HepG2 (cell line): Measurements from ENCODE around the gene GPT2. TPM values are rescaled to one million over a fixed set of nuclear protein-coding genes. Genes with fewer than 3 reads are reported as not detected.

Source experiments
- GTF3A ChIP-seq: sonication (generic); formaldehyde crosslinking; conservative IDR thresholded peaks from 2 replicates; pipeline ENCODE4 v1.4.0; 2020; ENCODE audit warnings: mild to moderate bottlenecking, missing genetic modification reagents
- GZF1 ChIP-seq: sonication (generic); formaldehyde crosslinking; IDR thresholded peaks from 2 replicates; pipeline ENCODE4 v1.5.1; 2020; ENCODE audit warnings: mild to moderate bottlenecking, missing genetic modification reagents
- HMGXB3 ChIP-seq: sonication (generic); formaldehyde crosslinking; IDR thresholded peaks from 2 replicates; pipeline ENCODE4 v1.4.0; 2020; ENCODE audit warnings: missing genetic modification reagents, borderline replicate concordance
- LRRFIP1 ChIP-seq: sonication (generic); formaldehyde crosslinking; conservative IDR thresholded peaks from 2 replicates; pipeline ENCODE4 v1.4.0; 2020; ENCODE audit warnings: missing genetic modification reagents
- PHF5A ChIP-seq: IDR thresholded peaks from one replicate; pipeline ENCODE4 v1.6.1; 2018; ENCODE audit warnings: low read depth, missing genetic modification reagents; ENCODE audit not compliant: unreplicated experiment
- POLR2G ChIP-seq: fragments of 200-400 bp; formaldehyde crosslinking; IDR thresholded peaks from 2 replicates; pipeline ENCODE4 v1.6.1; 2018; ENCODE audit warnings: mild to moderate bottlenecking, low read depth, low read length, moderate library complexity
- RARA ChIP-seq: IDR thresholded peaks from 2 replicates; pipeline ENCODE4 v1.6.1; 2016; ENCODE audit warnings: missing genetic modification reagents, missing compliant biosample characterization
- SNAPC5 ChIP-seq: sonication (generic); formaldehyde crosslinking; IDR thresholded peaks from 2 replicates; pipeline ENCODE4 v1.8.1; 2023; ENCODE audit warnings: mild to moderate bottlenecking, missing genetic modification reagents, borderline replicate concordance
- ZNF121 ChIP-seq: sonication (generic); formaldehyde crosslinking; IDR thresholded peaks from 2 replicates; pipeline ENCODE4 v1.5.0; 2020; ENCODE audit warnings: mild to moderate bottlenecking, missing genetic modification reagents
- ZNF296 ChIP-seq: sonication (generic); formaldehyde crosslinking; conservative IDR thresholded peaks from 2 replicates; pipeline ENCODE4 v1.5.0; 2020; ENCODE audit warnings: mild to moderate bottlenecking, missing genetic modification reagents
- ZNF615 ChIP-seq: sonication (generic); formaldehyde crosslinking; IDR thresholded peaks from 2 replicates; pipeline ENCODE4 v1.5.0; 2020; ENCODE audit warnings: mild to moderate bottlenecking, missing genetic modification reagents, borderline replicate concordance
- polyA plus RNA-seq, 8 experiments: library from polyadenylated mRNA; depleted of rRNA in 3 of 8; stranded (reverse) in 7 of 8; unstranded in 1 of 8; fragments of >200 nt; fragmentation: Illumina TruSeq in 4 of 8; extraction: Trizol in 4 of 8; gene quantifications; 2 replicates each; pipeline versions ENCODE4 v1.2.1 to v1.2.3, GENCODE V29; 2011 to 2016; ENCODE audit warnings: low read depth in 4 of 8, missing spikeins in 1 of 8, mixed read lengths in 1 of 8; ENCODE audit not compliant: insufficient read depth in 1 of 8
- total RNA-seq, 5 experiments: library from RNA; depleted of rRNA; stranded (reverse); fragments of >200 nt; fragmentation: Illumina TruSeq; extraction: Trizol; gene quantifications; 2 replicates each; pipeline ENCODE4 v1.2.3, GENCODE V29; 2016; ENCODE audit warnings: low read depth in 1 of 5
- TF ChIP-seq, protein P1 (sequence below): sonication (generic); formaldehyde crosslinking; IDR thresholded peaks from 2 replicates; pipeline ENCODE4 v1.5.0; 2020; ENCODE audit warnings: mild to moderate bottlenecking, missing genetic modification reagents, borderline replicate concordance

The GPT2 gene
- total and polyA plus RNA-seq, 2 of the 13 experiments (the other 11 are each of a cell fraction or from before 2014, with no cell fraction given) = 138 to 267 TPM

- TF ChIP-seq, protein P1, sequence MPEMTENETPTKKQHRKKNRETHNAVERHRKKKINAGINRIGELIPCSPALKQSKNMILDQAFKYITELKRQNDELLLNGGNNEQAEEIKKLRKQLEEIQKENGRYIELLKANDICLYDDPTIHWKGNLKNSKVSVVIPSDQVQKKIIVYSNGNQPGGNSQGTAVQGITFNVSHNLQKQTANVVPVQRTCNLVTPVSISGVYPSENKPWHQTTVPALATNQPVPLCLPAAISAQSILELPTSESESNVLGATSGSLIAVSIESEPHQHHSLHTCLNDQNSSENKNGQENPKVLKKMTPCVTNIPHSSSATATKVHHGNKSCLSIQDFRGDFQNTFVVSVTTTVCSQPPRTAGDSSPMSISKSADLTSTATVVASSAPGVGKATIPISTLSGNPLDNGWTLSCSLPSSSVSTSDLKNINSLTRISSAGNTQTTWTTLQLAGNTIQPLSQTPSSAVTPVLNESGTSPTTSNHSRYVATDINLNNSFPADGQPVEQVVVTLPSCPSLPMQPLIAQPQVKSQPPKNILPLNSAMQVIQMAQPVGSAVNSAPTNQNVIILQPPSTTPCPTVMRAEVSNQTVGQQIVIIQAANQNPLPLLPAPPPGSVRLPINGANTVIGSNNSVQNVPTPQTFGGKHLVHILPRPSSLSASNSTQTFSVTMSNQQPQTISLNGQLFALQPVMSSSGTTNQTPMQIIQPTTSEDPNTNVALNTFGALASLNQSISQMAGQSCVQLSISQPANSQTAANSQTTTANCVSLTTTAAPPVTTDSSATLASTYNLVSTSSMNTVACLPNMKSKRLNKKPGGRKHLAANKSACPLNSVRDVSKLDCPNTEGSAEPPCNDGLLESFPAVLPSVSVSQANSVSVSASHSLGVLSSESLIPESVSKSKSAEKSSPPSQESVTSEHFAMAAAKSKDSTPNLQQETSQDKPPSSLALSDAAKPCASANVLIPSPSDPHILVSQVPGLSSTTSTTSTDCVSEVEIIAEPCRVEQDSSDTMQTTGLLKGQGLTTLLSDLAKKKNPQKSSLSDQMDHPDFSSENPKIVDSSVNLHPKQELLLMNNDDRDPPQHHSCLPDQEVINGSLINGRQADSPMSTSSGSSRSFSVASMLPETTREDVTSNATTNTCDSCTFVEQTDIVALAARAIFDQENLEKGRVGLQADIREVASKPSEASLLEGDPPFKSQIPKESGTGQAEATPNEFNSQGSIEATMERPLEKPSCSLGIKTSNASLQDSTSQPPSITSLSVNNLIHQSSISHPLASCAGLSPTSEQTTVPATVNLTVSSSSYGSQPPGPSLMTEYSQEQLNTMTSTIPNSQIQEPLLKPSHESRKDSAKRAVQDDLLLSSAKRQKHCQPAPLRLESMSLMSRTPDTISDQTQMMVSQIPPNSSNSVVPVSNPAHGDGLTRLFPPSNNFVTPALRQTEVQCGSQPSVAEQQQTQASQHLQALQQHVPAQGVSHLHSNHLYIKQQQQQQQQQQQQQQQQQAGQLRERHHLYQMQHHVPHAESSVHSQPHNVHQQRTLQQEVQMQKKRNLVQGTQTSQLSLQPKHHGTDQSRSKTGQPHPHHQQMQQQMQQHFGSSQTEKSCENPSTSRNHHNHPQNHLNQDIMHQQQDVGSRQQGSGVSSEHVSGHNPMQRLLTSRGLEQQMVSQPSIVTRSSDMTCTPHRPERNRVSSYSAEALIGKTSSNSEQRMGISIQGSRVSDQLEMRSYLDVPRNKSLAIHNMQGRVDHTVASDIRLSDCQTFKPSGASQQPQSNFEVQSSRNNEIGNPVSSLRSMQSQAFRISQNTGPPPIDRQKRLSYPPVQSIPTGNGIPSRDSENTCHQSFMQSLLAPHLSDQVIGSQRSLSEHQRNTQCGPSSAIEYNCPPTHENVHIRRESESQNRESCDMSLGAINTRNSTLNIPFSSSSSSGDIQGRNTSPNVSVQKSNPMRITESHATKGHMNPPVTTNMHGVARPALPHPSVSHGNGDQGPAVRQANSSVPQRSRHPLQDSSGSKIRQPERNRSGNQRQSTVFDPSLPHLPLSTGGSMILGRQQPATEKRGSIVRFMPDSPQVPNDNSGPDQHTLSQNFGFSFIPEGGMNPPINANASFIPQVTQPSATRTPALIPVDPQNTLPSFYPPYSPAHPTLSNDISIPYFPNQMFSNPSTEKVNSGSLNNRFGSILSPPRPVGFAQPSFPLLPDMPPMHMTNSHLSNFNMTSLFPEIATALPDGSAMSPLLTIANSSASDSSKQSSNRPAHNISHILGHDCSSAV (CRISPR knock-in tag) = no peak
- TF ChIP-seq ZNF296 (CRISPR knock-in tag) = peak; percentile 98
- peak; percentile 88 for TF ChIP-seq RARA (CRISPR knock-in tag)
- TF ChIP-seq ZNF121 (CRISPR knock-in tag) = no peak; the same call in none of the 2 replicates
- peak; percentile 81; the same call in 1 of the 2 replicates for TF ChIP-seq LRRFIP1 (CRISPR knock-in tag)
- TF ChIP-seq GTF3A = no peak
- no peak for TF ChIP-seq SNAPC5
- peak; percentile 90 for TF ChIP-seq POLR2G
- peak; percentile 63; the same call in 1 of the 2 replicates for TF ChIP-seq GZF1
- TF ChIP-seq HMGXB3 (CRISPR knock-in tag) = peak; percentile 74
- peak; percentile 89; the same call in 1 of the 2 replicates for TF ChIP-seq ZNF615
- peak; percentile 84 for TF ChIP-seq PHF5A
Observed at GRCh38 chr16:46883690-46884512, at the start of gene GPT2 (continued).
